ENCODE results near the gene ORC6.
"Not testable (repeated sequence)": the region's sequence is repeated elsewhere in the genome, so short reads cannot be mapped to it uniquely, and the experiment has no call there.

GRCh38 chr16:46681867-46682266 is 7.6 kb upstream of the ORC6 start:
- TF ChIP-seq, protein P1, sequence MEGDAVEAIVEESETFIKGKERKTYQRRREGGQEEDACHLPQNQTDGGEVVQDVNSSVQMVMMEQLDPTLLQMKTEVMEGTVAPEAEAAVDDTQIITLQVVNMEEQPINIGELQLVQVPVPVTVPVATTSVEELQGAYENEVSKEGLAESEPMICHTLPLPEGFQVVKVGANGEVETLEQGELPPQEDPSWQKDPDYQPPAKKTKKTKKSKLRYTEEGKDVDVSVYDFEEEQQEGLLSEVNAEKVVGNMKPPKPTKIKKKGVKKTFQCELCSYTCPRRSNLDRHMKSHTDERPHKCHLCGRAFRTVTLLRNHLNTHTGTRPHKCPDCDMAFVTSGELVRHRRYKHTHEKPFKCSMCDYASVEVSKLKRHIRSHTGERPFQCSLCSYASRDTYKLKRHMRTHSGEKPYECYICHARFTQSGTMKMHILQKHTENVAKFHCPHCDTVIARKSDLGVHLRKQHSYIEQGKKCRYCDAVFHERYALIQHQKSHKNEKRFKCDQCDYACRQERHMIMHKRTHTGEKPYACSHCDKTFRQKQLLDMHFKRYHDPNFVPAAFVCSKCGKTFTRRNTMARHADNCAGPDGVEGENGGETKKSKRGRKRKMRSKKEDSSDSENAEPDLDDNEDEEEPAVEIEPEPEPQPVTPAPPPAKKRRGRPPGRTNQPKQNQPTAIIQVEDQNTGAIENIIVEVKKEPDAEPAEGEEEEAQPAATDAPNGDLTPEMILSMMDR (conservative IDR thresholded peaks at IDR 0.05 in 1 of 2, IDR thresholded peaks at IDR 0.05 in 1 of 2; ENCODE audit: low read depth in 1 of 2, low read length in 2 of 2) = not testable (repeated sequence)
- TF ChIP-seq EZH2 (IDR thresholded peaks at IDR 0.05; ENCODE audit: low read length, missing control alignments) = not testable (repeated sequence)

All from fibroblast of lung (primary cell).